WTC11 (cell line): ENCODE measurements around the gene SSR3. TPM values are rescaled to one million over a fixed set of nuclear protein-coding genes. Genes with fewer than 3 reads are reported as not detected.

Experiments used
- ATAC-seq: fragments of 200-7000 bp; cut with Tn5 transposase; 2 replicates; pipeline ENCODE4 v1.10.0; 2021; ENCODE audit warnings: mild to moderate bottlenecking, moderate library complexity
- CTCF ChIA-PET: fragments of 300-600 bp; sonication (Branson Sonifier 250); formaldehyde crosslinking; loops from one replicate; lab custom pipeline; 2021; ENCODE audit warnings: antibody characterized with exemption; lab: Charles Lee
- POLR2A ChIA-PET: fragments of 350-600 bp; sonication (Branson Sonifier 250); formaldehyde crosslinking; loops from one replicate; lab custom pipeline; 2021; ENCODE audit warnings: antibody characterized with exemption; lab: Charles Lee
- DNase-seq: peaks from one replicate; pipeline ENCODE4 v3.0.0; 2021; ENCODE audit warnings: low spot score
- H3K27ac Mint-ChIP-seq: 2 replicates; pipeline ENCODE4 v1.8.0; 2021; ENCODE audit warnings: mixed read lengths
- H3K27me3 Mint-ChIP-seq: 2 replicates; pipeline ENCODE4 v1.8.0; 2021; ENCODE audit warnings: low read depth, mild to moderate bottlenecking, moderate library complexity, mixed read lengths
- H3K36me3 Mint-ChIP-seq: 2 replicates; pipeline ENCODE4 v1.8.0; 2021; ENCODE audit warnings: mixed read lengths
- H3K4me1 Mint-ChIP-seq: 2 replicates; pipeline ENCODE4 v1.8.0; 2022; ENCODE audit warnings: mixed read lengths
- H3K4me3 Mint-ChIP-seq: 2 replicates; pipeline ENCODE4 v1.8.0; 2021; ENCODE audit warnings: mild to moderate bottlenecking, moderate library complexity, mixed read lengths
- H3K9me3 Mint-ChIP-seq: 2 replicates; pipeline ENCODE4 v1.8.0; 2021; ENCODE audit warnings: mixed read lengths
- ATF1 ChIP-seq: sonication (generic); formaldehyde crosslinking; IDR thresholded peaks from 2 replicates; pipeline ENCODE4 v1.8.1; 2023; ENCODE audit warnings: mild to moderate bottlenecking, moderate library complexity, missing genetic modification reagents
- ATF2 ChIP-seq: sonication (generic); formaldehyde crosslinking; IDR thresholded peaks from 2 replicates; pipeline ENCODE4 v1.8.1; 2022; ENCODE audit warnings: low read depth, missing genetic modification reagents, borderline replicate concordance
- CDX4 ChIP-seq: fragments of 250-450 bp; sonication (Bioruptor Pico); IDR thresholded peaks from 2 replicates; pipeline ENCODE4 v1.9.0; 2021; ENCODE audit warnings: moderate library complexity, mild to moderate bottlenecking, inconsistent platforms, borderline replicate concordance
- CREB1 ChIP-seq: sonication (generic); formaldehyde crosslinking; IDR thresholded peaks from 2 replicates; pipeline ENCODE4 v1.8.0; 2023; ENCODE audit warnings: mild to moderate bottlenecking, missing genetic modification reagents
- E2F5 ChIP-seq: sonication (generic); formaldehyde crosslinking; IDR thresholded peaks from 2 replicates; pipeline ENCODE4 v1.8.1; 2022; ENCODE audit warnings: mild to moderate bottlenecking, moderate library complexity, missing genetic modification reagents
- FOXK1 ChIP-seq: sonication (generic); formaldehyde crosslinking; IDR thresholded peaks from 2 replicates; pipeline ENCODE4 v1.8.0; 2022; ENCODE audit warnings: mild to moderate bottlenecking, moderate library complexity, missing genetic modification reagents
- GABPB1 ChIP-seq: sonication (generic); formaldehyde crosslinking; IDR thresholded peaks from 2 replicates; pipeline ENCODE4 v1.8.1; 2023; ENCODE audit warnings: mild to moderate bottlenecking, missing genetic modification reagents
- NR3C1 ChIP-seq: sonication (generic); formaldehyde crosslinking; conservative IDR thresholded peaks from 2 replicates; pipeline ENCODE4 v1.8.1; 2023; ENCODE audit warnings: low read depth, mild to moderate bottlenecking, missing genetic modification reagents
- SMAD3 ChIP-seq: sonication (generic); formaldehyde crosslinking; IDR thresholded peaks from 2 replicates; pipeline ENCODE4 v1.8.0; 2022; ENCODE audit warnings: missing genetic modification reagents, mild to moderate bottlenecking, borderline replicate concordance
- STAT6 ChIP-seq: sonication (generic); formaldehyde crosslinking; conservative IDR thresholded peaks from 2 replicates; pipeline ENCODE4 v1.8.1; 2023; ENCODE audit warnings: mild to moderate bottlenecking, low read depth, missing genetic modification reagents, moderate library complexity
- ZNF317 ChIP-seq: sonication (generic); formaldehyde crosslinking; IDR thresholded peaks from 2 replicates; pipeline ENCODE4 v1.8.1; 2023; ENCODE audit warnings: low read depth, mild to moderate bottlenecking, moderate library complexity, missing genetic modification reagents, borderline replicate concordance
- ZNF396 ChIP-seq: fragments of 250-450 bp; sonication (Bioruptor Pico); IDR thresholded peaks from 2 replicates; pipeline ENCODE4 v1.8.0; 2021; ENCODE audit warnings: mild to moderate bottlenecking, moderate library complexity, borderline replicate concordance
- ZSCAN18 ChIP-seq: fragments of 250-450 bp; sonication (Bioruptor Pico); IDR thresholded peaks from 2 replicates; pipeline ENCODE4 v2.1.2; 2022; ENCODE audit warnings: mild to moderate bottlenecking, moderate library complexity
- total RNA-seq: library from RNA; stranded (reverse); gene quantifications from 3 replicates; pipeline ENCODE4 v1.2.3, GENCODE V29; 2021
- TF ChIP-seq, protein P1 (sequence below): sonication (generic); formaldehyde crosslinking; IDR thresholded peaks from 2 replicates; pipeline ENCODE4 v1.8.1; 2023; ENCODE audit warnings: mild to moderate bottlenecking, missing genetic modification reagents
- TF ChIP-seq, protein P2 (sequence below): sonication (generic); formaldehyde crosslinking; IDR thresholded peaks from 2 replicates; pipeline ENCODE4 v1.8.1; 2023; ENCODE audit warnings: mild to moderate bottlenecking, moderate library complexity, missing genetic modification reagents
- TF ChIP-seq, protein P3 (sequence below): fragments of 200-600 bp; IDR thresholded peaks from 2 replicates; pipeline ENCODE4 v1.8.0; 2022; ENCODE audit warnings: antibody characterized with exemption
- TF ChIP-seq, protein P4 (sequence below): sonication (generic); formaldehyde crosslinking; IDR thresholded peaks from 2 replicates; pipeline ENCODE4 v1.8.1; 2022; ENCODE audit warnings: missing genetic modification reagents, borderline replicate concordance

Gene SSR3
- total RNA-seq, 1 experiment from 2014 or later, result 162 TPM

DNA sequence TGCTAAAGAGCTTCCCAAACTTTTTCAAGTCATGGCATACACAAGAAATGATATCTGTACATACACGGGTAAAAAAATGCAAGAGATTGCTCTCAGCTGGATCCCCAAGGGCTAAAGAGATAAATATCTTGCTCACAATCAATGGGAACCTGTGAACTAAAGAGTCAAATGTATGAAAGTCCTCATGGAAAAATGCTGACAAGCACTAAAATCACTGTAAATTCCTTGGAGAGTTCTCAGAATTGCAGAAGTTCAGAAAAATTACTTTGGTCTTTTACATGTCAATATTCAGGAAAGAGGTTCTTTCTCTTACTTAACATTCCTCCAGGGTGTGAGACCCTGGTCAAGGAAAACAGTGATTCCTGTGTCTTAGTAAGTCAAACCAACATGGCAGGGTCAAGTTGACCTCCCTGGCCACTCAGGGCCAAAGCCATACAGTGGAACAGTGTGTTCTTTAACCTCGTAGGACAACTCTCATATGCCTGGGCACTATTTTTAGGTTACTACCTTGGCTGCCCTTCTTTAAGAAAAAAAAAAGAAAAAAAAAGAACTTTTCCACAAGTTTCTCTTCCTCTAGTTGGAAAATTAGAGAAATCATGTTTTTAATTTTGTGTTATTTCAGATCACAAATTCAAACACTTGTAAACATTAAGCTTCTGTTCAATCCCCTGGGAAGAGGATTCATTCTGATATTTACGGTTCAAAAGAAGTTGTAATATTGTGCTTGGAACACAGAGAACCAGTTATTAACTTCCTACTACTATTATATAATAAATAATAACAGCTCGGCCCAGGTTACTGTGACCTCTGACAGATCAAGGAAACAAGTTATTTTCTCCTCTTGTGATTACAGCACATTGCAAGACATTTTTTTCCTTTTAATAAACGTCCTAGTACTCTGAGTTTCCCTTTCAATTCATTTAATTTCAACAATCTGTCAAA, 12.5 kb downstream of the SSR3 start:
- DNase-seq, result no peak
- no peak for ATAC-seq
- Mint-ChIP-seq H3K4me1 (no peaks in the 10 kb centered on the region), H3K9me3 (no peaks in the 10 kb centered on the region), H3K27ac (no peak overlapping the region), H3K4me3 (no peak overlapping the region), H3K27me3 (no peaks in the 10 kb centered on the region), H3K36me3 (peaks cover 53% of the 10 kb centered on the region)
- ChIA-PET CTCF (no interaction called here), POLR2A (interaction anchor here (1.2 kb wide), 1 partner anchor 12 kb away, joined by 3 read pairs; the partner anchor contains the start of gene SSR3)
- TF ChIP-seq ZNF396 (CRISPR knock-in tag) (no peak), FOXK1 (no peak), GABPB1 (no peak), ATF1 (CRISPR knock-in tag) (no peak), ZNF317 (CRISPR knock-in tag) (no peak), STAT6 (CRISPR knock-in tag) (no peak), NR3C1 (CRISPR knock-in tag) (no peak), ZSCAN18 (CRISPR knock-in tag) (no peak)
- TF ChIP-seq, protein P1, sequence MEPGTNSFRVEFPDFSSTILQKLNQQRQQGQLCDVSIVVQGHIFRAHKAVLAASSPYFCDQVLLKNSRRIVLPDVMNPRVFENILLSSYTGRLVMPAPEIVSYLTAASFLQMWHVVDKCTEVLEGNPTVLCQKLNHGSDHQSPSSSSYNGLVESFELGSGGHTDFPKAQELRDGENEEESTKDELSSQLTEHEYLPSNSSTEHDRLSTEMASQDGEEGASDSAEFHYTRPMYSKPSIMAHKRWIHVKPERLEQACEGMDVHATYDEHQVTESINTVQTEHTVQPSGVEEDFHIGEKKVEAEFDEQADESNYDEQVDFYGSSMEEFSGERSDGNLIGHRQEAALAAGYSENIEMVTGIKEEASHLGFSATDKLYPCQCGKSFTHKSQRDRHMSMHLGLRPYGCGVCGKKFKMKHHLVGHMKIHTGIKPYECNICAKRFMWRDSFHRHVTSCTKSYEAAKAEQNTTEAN (CRISPR knock-in tag), result no peak
- TF ChIP-seq, protein P2, sequence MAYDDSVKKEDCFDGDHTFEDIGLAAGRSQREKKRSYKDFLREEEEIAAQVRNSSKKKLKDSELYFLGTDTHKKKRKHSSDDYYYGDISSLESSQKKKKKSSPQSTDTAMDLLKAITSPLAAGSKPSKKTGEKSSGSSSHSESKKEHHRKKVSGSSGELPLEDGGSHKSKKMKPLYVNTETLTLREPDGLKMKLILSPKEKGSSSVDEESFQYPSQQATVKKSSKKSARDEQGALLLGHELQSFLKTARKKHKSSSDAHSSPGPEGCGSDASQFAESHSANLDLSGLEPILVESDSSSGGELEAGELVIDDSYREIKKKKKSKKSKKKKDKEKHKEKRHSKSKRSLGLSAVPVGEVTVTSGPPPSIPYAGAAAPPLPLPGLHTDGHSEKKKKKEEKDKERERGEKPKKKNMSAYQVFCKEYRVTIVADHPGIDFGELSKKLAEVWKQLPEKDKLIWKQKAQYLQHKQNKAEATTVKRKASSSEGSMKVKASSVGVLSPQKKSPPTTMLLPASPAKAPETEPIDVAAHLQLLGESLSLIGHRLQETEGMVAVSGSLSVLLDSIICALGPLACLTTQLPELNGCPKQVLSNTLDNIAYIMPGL, result no peak

- no peak overlapping the region for H3K27ac Mint-ChIP-seq
- H3K27me3 Mint-ChIP-seq, result no peaks in the 10 kb centered on the region
- peaks cover 10% of the 10 kb centered on the region for H3K4me1 Mint-ChIP-seq
- ChIA-PET POLR2A (no interaction called here), CTCF (interaction anchor here (1.8 to 2.0 kb wide), 2 partner anchors 30 to 388 kb away, joined by 8 to 13 read pairs; no protein-coding TSS in a partner anchor)
- ATAC-seq (no peak), DNase-seq (no peak)
- H3K4me3 Mint-ChIP-seq, result no peak overlapping the region
- H3K36me3 Mint-ChIP-seq, result peaks cover 38% of the 10 kb centered on the region
- H3K9me3 Mint-ChIP-seq, result no peaks in the 10 kb centered on the region
- no peak for TF ChIP-seq ATF2 (CRISPR knock-in tag)
- TF ChIP-seq, protein P3, sequence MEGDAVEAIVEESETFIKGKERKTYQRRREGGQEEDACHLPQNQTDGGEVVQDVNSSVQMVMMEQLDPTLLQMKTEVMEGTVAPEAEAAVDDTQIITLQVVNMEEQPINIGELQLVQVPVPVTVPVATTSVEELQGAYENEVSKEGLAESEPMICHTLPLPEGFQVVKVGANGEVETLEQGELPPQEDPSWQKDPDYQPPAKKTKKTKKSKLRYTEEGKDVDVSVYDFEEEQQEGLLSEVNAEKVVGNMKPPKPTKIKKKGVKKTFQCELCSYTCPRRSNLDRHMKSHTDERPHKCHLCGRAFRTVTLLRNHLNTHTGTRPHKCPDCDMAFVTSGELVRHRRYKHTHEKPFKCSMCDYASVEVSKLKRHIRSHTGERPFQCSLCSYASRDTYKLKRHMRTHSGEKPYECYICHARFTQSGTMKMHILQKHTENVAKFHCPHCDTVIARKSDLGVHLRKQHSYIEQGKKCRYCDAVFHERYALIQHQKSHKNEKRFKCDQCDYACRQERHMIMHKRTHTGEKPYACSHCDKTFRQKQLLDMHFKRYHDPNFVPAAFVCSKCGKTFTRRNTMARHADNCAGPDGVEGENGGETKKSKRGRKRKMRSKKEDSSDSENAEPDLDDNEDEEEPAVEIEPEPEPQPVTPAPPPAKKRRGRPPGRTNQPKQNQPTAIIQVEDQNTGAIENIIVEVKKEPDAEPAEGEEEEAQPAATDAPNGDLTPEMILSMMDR, result no peak
- TF ChIP-seq, protein P4, sequence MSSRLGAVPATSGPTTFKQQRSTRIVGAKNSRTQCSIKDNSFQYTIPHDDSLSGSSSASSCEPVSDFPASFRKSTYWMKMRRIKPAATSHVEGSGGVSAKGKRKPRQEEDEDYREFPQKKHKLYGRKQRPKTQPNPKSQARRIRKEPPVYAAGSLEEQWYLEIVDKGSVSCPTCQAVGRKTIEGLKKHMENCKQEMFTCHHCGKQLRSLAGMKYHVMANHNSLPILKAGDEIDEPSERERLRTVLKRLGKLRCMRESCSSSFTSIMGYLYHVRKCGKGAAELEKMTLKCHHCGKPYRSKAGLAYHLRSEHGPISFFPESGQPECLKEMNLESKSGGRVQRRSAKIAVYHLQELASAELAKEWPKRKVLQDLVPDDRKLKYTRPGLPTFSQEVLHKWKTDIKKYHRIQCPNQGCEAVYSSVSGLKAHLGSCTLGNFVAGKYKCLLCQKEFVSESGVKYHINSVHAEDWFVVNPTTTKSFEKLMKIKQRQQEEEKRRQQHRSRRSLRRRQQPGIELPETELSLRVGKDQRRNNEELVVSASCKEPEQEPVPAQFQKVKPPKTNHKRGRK (CRISPR knock-in tag), result no peak
- no peak for TF ChIP-seq CDX4 (CRISPR knock-in tag)
- TF ChIP-seq E2F5 (CRISPR knock-in tag), result no peak
- no peak for TF ChIP-seq NR3C1 (CRISPR knock-in tag)
- TF ChIP-seq SMAD3 (CRISPR knock-in tag), result no peak
- no peak for TF ChIP-seq CREB1 (CRISPR knock-in tag)
These were observed 15.1 kb downstream of the SSR3 start for GRCh38 chr3:156539802-156540201.
